ENCODE results near the gene ZBTB7C. TPM values are rescaled to one million over a fixed set of nuclear protein-coding genes. Genes with fewer than 3 reads are reported as not detected.

ZBTB7C gene
- total RNA-seq, 2 experiments from 2014 or later = 0.04 to 0.06 TPM

DNA sequence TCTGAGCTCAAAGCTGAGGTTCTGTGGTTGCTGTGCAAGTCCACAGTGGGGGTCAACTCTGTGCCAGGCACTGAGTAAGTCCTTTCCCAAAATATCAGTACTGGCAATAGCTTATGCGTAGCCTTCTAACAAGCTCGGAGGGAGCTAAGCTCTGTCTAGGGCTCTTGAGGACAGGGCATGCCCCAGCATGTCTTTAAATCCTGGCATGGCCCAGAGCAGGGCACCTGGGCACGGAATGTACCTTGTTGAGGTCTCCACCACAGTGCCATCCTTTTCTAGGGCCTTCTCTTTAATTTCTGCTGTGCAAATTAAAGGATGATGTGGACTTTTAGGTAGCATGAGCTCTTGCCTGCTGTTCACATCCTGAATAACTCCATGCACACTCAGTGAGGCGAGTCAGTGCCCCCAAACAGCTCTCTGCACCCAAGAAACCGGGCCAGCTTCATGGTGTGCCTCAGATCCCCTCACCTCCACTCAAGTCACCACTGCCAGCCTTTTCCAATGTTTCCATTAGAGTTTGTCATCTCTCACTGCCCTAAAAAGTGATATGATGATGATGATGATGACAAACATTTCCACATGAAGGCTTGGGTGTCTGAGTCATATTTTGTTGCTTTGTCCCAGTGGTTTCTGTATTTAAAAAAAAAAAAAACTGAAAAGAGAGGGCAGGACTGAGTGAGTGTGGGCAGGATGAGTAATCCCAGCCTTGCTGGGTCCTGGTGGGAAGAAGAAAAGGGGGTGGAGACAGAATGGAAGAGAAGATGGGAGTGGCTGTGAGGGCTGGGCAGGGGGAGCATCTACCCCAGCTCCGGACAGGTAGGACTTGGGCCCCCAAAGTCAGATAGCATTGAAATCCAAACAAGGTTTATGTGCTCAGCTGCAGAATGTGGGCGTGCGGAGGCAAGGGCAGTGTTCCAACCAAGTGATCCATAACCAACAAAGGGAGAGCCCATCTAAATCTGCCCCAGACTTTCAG, 78.9 kb downstream of the ZBTB7C start:
- ChIA-PET POLR2A (no interaction called here), CTCF (no interaction called here)

DNA sequence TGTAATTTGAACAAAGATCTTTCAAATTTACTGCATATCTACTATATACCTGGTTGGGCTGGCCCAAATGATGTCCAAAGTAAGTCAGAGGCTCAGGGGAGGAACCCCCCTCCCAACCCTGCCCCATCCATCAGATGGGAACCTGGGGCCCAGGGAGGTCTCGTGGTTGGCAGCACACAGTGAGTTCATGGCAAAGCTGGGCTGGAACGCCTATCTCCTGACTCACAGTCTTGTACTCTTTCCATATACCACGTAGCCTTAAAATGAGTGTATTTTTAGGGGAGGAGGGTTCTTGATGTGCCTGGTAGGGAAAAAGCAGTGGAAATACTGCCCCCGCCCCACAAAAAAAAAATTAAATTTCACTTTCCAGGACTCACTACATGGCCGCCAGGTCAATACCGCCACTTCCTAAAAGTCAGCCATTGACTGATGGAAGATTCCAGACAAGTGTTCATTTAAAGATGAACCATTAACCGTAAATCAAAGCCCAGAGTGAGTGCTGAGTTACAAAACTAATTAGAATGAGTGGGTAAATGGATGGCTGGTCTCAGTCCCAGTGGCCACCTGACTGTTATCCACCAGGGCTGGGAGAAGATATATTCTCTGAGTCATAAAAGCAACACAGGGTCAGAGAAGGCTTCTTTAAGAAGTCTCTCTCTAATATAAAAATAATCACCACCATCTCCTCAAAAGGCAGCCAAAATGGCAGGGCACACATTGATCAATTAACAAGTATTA, 80.5 kb downstream of the ZBTB7C start:
- POLR2A ChIA-PET = no interaction called here

GRCh38 chr18:48326901-48327675, 82.1 kb downstream of the ZBTB7C start:
- CTCF ChIA-PET = no interaction called here

More for the DNA sequence above, 80.5 kb downstream of the ZBTB7C start:
- CTCF ChIA-PET = no interaction called here

GRCh38 chr18:48325115-48325665, 84.0 kb downstream of the ZBTB7C start:
- CTCF ChIA-PET = no interaction called here

More at GRCh38 chr18:48326901-48327675, 82.1 kb downstream of the ZBTB7C start:
- POLR2A ChIA-PET = no interaction called here

GRCh38 chr18:48324651-48325050, 84.5 kb downstream of the ZBTB7C start:
- ChIA-PET CTCF (no interaction called here), POLR2A (no interaction called here)

More at GRCh38 chr18:48325115-48325665, 84.0 kb downstream of the ZBTB7C start:
- POLR2A ChIA-PET = no interaction called here

DNA sequence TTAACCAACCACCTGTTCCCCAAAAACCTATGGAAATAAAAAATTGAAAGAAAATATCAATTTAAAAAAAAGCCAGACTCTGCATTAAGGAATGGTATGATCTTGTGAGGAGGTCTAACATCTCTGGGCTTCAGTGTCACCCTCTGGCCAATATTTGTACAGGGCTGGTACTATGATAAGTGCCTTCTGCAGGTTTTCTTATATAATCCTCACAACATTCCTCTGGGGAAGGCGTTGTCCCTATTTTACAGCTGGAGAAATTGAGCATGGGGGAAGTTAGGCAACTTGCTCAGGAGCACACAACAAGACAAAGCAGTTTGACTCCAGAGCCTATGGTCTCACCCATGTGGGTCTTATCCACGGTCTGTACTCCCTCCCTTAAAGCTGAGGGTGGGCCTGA, 86.0 kb downstream of the ZBTB7C start:
- ChIA-PET CTCF (no interaction called here), POLR2A (no interaction called here)

GRCh38 chr18:48321536-48321935, 87.6 kb downstream of the ZBTB7C start:
- CTCF ChIA-PET = no interaction called here
- POLR2A ChIA-PET = no interaction called here

DNA sequence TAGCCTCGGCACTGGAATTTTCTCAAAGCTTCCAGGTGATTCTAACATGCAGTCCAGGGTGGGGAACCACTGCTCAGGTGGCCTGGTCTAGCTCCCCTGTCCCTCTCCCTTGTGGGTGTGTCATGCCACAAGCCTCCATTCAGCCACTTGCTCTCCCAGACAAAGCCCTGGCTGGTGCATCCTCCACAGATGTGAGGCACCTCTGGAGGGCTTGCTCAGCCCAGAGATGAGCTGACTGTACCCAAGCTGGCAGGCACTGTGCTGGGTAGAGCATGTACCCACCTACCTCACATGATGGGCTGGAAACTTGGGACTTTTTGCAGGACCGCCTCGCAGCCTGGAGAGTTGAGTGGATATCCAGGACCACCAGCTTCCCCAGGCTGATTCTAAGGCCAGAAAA, 88.1 kb downstream of the ZBTB7C start:
- POLR2A ChIA-PET = no interaction called here
- CTCF ChIA-PET = no interaction called here

GRCh38 chr18:48320639-48320945, 88.6 kb downstream of the ZBTB7C start:
- ChIA-PET CTCF (no interaction called here), POLR2A (no interaction called here)

DNA sequence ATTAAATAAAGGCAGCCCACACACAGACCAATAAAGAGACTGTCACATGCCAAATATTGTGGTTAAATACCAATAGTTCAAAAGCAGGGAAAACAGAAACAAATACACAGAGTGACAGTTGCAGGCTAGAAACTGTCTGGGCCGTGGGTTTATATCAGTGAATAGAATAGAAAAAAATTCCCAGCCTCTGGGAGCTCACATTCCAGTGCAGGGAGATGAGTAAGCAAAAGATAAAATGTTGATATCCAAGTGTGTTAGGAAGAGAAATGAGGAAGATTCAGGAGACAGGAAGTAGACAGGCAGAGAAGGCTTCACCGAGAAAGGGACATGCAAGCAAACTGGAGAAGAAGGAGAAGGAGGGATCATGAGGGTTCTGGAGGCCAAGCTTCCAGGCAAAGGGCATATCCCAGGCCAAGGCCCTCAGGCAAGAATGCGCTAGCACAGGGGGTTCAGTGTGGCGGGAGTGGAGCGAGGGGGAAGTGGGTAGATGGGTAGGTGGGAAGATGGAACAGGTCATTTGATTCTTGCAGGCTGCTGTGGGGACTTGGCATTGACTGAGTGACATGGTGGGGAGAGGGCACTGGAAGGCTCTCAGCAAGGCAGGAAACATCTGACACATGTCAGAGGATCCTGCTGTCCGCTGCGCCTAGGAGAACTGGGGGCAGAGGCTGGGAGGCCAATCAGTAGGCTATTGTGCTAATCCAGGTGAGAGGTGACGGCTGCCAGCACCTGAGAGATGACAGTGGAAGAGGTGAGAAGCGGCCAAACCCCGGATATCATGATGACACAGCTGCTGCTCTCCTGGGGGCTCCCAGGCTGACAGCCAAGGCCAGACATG, 89.2 kb downstream of the ZBTB7C start:
- POLR2A ChIA-PET = no interaction called here
- CTCF ChIA-PET = no interaction called here

- ChIA-PET CTCF (no interaction called here), POLR2A (no interaction called here)
These were observed 90.7 kb downstream of the ZBTB7C start for GRCh38 chr18:48318436-48318835.

DNA sequence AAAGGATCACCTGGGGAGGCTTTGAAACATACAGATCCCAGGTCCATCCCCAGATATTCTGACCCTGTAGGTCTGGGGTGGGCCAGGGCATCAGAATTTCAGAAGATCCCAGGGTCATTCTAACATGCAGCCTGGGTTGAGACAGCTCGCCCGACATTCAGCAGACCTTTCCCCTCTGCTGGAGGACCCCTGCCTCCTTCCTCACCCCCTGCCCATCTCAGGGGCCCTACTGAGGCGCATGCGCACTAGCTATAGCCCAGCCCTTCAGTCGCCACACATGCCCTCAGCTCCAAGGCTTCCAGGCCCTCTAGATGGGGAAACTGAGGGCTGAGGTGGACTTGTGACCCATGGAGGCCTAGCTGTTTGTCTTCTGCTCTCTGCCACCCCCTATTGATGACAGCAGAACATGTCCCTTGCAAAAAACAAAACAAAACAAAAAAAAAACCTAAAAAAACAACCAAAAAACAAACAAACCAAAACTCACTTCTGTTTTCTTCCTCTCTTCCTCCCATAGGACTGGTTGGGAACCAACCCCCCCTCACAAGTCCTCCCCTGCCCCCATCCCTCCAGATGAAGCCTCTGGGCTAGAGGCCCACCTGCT, 91.3 kb downstream of the ZBTB7C start:
- ChIA-PET POLR2A (no interaction called here), CTCF (no interaction called here)

DNA sequence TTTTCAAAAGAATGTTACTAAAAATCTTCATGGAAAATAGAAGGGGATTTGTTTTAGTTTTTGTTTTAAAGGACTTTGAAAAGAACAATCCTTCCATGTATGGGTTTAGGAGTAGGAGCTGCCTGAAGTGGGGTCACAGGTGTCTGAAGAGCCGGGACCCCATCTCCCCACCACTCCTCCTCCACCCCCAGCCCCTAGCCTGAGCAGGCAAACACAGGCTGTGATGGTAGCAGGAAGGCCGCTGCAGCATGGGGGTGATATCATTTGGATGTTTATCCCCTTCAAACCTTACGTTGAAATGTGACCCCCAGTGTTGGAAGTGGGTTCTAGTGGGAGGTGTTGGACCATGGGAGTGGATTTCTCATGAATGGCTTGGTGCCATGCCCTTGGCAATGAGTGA, 93.0 kb downstream of the ZBTB7C start:
- CTCF ChIA-PET = no interaction called here
- POLR2A ChIA-PET = no interaction called here

GRCh38 chr18:48314690-48315089, 94.5 kb downstream of the ZBTB7C start:
- CTCF ChIA-PET = no interaction called here
- POLR2A ChIA-PET = no interaction called here

DNA sequence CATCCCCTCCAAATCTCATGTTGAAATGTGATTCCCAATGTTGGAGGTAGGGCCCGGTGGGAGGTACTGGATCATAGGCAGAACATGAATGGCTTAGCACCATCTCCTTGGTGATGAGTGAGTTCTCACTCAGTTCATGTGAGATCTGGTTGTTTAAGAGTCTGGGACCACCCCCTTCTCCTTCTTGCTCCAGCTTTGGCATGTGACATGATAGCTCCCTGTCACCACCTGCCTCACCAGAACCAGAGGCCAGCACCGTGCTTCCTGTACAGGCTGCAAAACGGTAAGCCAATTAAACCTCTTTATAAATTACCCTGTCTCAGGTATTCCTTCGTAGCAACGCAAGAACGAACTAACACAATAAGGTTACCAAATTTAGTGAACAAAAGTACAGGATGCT, 95.4 kb downstream of the ZBTB7C start:
- CTCF ChIA-PET = no interaction called here
- POLR2A ChIA-PET = no interaction called here

DNA sequence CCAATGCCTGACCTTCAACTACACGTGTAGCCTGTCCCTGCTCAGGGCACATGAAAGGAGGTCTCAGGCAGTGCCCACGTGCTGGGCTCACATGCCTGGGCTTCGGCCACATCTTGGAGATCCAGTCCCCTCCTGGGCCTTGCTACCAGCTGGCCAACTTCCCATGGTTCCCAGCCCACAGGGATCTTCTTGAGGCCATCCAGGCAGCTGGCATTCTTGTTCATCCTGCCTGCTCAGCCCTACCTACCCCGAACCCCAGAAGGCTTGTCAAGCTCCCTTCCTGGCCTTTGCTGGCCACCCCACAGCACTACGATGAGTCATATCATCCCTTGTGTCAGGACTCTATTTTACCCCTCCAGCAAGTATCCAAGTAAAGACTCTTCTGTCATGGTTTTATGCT, 97.1 kb downstream of the ZBTB7C start:
- ChIA-PET CTCF (no interaction called here), POLR2A (no interaction called here)

DNA sequence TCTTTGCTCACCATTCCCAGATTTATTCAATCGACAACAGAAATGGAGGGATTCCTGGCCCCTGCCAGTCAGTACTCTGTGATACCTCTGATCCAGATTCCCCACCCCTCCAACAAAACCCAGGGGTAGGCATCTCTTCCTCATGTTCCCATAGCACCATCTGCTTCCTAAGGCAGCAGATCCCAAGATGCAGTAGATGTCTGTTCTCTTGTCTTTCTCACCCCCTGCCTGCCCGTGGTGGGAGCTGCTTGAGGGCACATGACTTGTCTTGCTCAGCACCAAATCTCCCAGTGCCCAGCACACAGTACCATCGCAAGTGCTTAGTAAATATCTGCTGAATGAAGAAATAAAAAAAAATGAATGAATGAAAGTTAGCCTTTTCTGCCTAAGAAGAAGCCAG, 98.2 kb downstream of the ZBTB7C start:
- POLR2A ChIA-PET = no interaction called here
- CTCF ChIA-PET = no interaction called here

GRCh38 chr18:48310353-48310752, 98.8 kb downstream of the ZBTB7C start:
- POLR2A ChIA-PET = no interaction called here
- CTCF ChIA-PET = no interaction called here
